Nephron progenitor cell (in vitro differentiated cells): Measurements from ENCODE around the gene PTX3.
A peak's percentile ranks its signal among the peaks of the same experiment; 100 is the strongest.

Experiments
- DNase-seq: peaks from one replicate; pipeline ENCODE4 v3.0.0; 2021
- H3K27ac Mint-ChIP-seq: 2 replicates; pipeline ENCODE4 v1.8.0; 2021; ENCODE audit warnings: mild to moderate bottlenecking, moderate library complexity, mixed read lengths
- H3K27me3 Mint-ChIP-seq: 2 replicates; pipeline ENCODE4 v1.8.0; 2021; ENCODE audit warnings: mild to moderate bottlenecking, low read depth, mixed read lengths; ENCODE audit not compliant: poor library complexity
- H3K36me3 Mint-ChIP-seq: 2 replicates; pipeline ENCODE4 v1.8.0; 2021; ENCODE audit warnings: low read depth, mixed read lengths
- H3K4me1 Mint-ChIP-seq: 2 replicates; pipeline ENCODE4 v1.8.0; 2021; ENCODE audit warnings: mixed read lengths
- H3K4me3 Mint-ChIP-seq: 2 replicates; pipeline ENCODE4 v1.8.0; 2021; ENCODE audit warnings: mild to moderate bottlenecking, moderate library complexity, mixed read lengths
- H3K9me3 Mint-ChIP-seq: 2 replicates; pipeline ENCODE4 v1.8.0; 2021; ENCODE audit warnings: mild to moderate bottlenecking, moderate library complexity, mixed read lengths
- CTCF ChIP-seq: fragments of 200-600 bp; sonication (generic); IDR thresholded peaks from 2 replicates; pipeline ENCODE4 v1.5.0; 2021; ENCODE audit warnings: antibody characterized with exemption

The PTX3 gene

GRCh38 chr3:157407769-157408168 lies 28.9 kb upstream of the PTX3 start:
- peaks cover 14% of the 10 kb centered on the region for H3K27me3 Mint-ChIP-seq
- peaks cover 5% of the 10 kb centered on the region for H3K9me3 Mint-ChIP-seq
- no peaks in the 10 kb centered on the region for H3K36me3 Mint-ChIP-seq
- TF ChIP-seq CTCF, result no peak
- H3K4me3 Mint-ChIP-seq, result no peak overlapping the region
- no peak overlapping the region for H3K27ac Mint-ChIP-seq
- H3K4me1 Mint-ChIP-seq, result peaks cover 7% of the 10 kb centered on the region
- DNase-seq, result no peak

GRCh38 chr3:157408499-157409149 lies 28.0 kb upstream of the PTX3 start:
- DNase-seq, result no peak
- H3K27ac Mint-ChIP-seq, result no peak overlapping the region
- no peaks in the 10 kb centered on the region for H3K36me3 Mint-ChIP-seq
- H3K4me1 Mint-ChIP-seq, result peaks cover 11% of the 10 kb centered on the region
- H3K4me3 Mint-ChIP-seq, result no peak overlapping the region
- peaks cover 5% of the 10 kb centered on the region for H3K9me3 Mint-ChIP-seq
- peaks cover 14% of the 10 kb centered on the region for H3K27me3 Mint-ChIP-seq
- no peak for TF ChIP-seq CTCF

- H3K9me3 Mint-ChIP-seq, result peaks cover 5% of the 10 kb centered on the region
- no peak overlapping the region for H3K27ac Mint-ChIP-seq
- no peaks in the 10 kb centered on the region for H3K36me3 Mint-ChIP-seq
- H3K4me3 Mint-ChIP-seq, result no peak overlapping the region
- TF ChIP-seq CTCF, result no peak
- H3K27me3 Mint-ChIP-seq, result peaks cover 11% of the 10 kb centered on the region
- no peak for DNase-seq
- H3K4me1 Mint-ChIP-seq, result peaks cover 16% of the 10 kb centered on the region
Observed at GRCh38 chr3:157409516-157409915, 27.1 kb upstream of the PTX3 start.

- Mint-ChIP-seq H3K4me3 (no peak overlapping the region), H3K27me3 (peaks cover 15% of the 10 kb centered on the region), H3K36me3 (no peaks in the 10 kb centered on the region), H3K4me1 (peaks cover 10% of the 10 kb centered on the region), H3K27ac (no peak overlapping the region), H3K9me3 (peaks cover 5% of the 10 kb centered on the region)
- TF ChIP-seq CTCF, result no peak
- DNase-seq, result no peak
Observed at GRCh38 chr3:157410945-157411344, 25.7 kb upstream of the PTX3 start.

GRCh38 chr3:157412323-157412855 lies 24.3 kb upstream of the PTX3 start:
- Mint-ChIP-seq H3K9me3 (peaks cover 5% of the 10 kb centered on the region), H3K4me3 (no peak overlapping the region), H3K36me3 (no peaks in the 10 kb centered on the region), H3K27ac (no peak overlapping the region), H3K27me3 (peaks cover 15% of the 10 kb centered on the region), H3K4me1 (peaks cover 10% of the 10 kb centered on the region)
- no peak for DNase-seq
- TF ChIP-seq CTCF, result no peak

GRCh38 chr3:157414861-157415260 lies 21.8 kb upstream of the PTX3 start:
- H3K27me3 Mint-ChIP-seq, result peaks cover 19% of the 10 kb centered on the region
- H3K27ac Mint-ChIP-seq, result peak overlapping the region; percentile 17
- H3K36me3 Mint-ChIP-seq, result no peaks in the 10 kb centered on the region
- peaks cover 5% of the 10 kb centered on the region for H3K9me3 Mint-ChIP-seq
- no peak for TF ChIP-seq CTCF
- no peak for DNase-seq
- H3K4me3 Mint-ChIP-seq, result no peak overlapping the region
- peaks cover 10% of the 10 kb centered on the region for H3K4me1 Mint-ChIP-seq
